MG63 (cell line): ENCODE results near the gene TUBE1. TPM values are rescaled to one million over a fixed set of nuclear protein-coding genes. Genes with fewer than 3 reads are reported as not detected.
A peak's percentile ranks its signal among the peaks of the same experiment; 100 is the strongest.
"Not testable (repeated sequence)": the region's sequence is repeated elsewhere in the genome, so short reads cannot be mapped to it uniquely, and the experiment has no call there.

Source experiments
- DNase-seq: peaks from one replicate; pipeline ENCODE4 v3.0.0-alpha.2; 2020
- H3K27me3 ChIP-seq: fragments of 250-450 bp; sonication (Bioruptor Pico); 2 replicates; pipeline ENCODE4 v1.5.1; 2020; ENCODE audit warnings: mild to moderate bottlenecking, moderate library complexity
- H3K36me3 ChIP-seq: fragments of 250-450 bp; sonication (Bioruptor Pico); 2 replicates; pipeline ENCODE4 v1.5.1; 2020; ENCODE audit warnings: mild to moderate bottlenecking, moderate library complexity
- H3K4me3 ChIP-seq: fragments of 250-450 bp; sonication (Bioruptor Pico); 2 replicates; pipeline ENCODE4 v1.5.1; 2020; ENCODE audit warnings: mild to moderate bottlenecking, moderate library complexity
- H3K9me3 ChIP-seq: fragments of 250-450 bp; sonication (Bioruptor Pico); 2 replicates; pipeline ENCODE4 v1.5.1; 2020; ENCODE audit warnings: mild to moderate bottlenecking, moderate library complexity
- total RNA-seq: library from RNA; depleted of rRNA; stranded (reverse); fragments of >200 nt; shearing (Covaris generic); gene quantifications from 2 replicates; pipeline ENCODE4 v1.2.3, GENCODE V29; 2014; ENCODE audit warnings: low replicate concordance; rRNA removed

The TUBE1 gene
- 23.5 and 57.3 TPM in 2 replicates for total RNA-seq

GRCh38 chr6:112087136-112087911 lies at the start of gene TUBE1, which contains the start of gene FAM229B:
Gene TUBE1, minus strand, starts transcription at chr6:112087482. Its CDS starts 48 bp downstream, at chr6:112087434.
Gene FAM229B, plus strand, starts transcription at chr6:112087591. Its CDS starts 11,693 bp downstream, at chr6:112099284.
- no peaks in the 10 kb centered on the region for H3K9me3 ChIP-seq
- no peaks in the 10 kb centered on the region for H3K27me3 ChIP-seq
- peaks cover 19% of the 10 kb centered on the region for H3K36me3 ChIP-seq
- peak within 1 kb of the TSS; percentile 87 for H3K4me3 ChIP-seq
- peak; percentile 97 for DNase-seq

GRCh38 chr6:112130878-112131277 lies 43.6 kb upstream of the TUBE1 start:
- no peaks in the 10 kb centered on the region for H3K27me3 ChIP-seq
- no peak for DNase-seq
- H3K36me3 ChIP-seq: peaks cover 10% of the 10 kb centered on the region
- no peak overlapping the region for H3K4me3 ChIP-seq
- no peaks in the 10 kb centered on the region for H3K9me3 ChIP-seq

GRCh38 chr6:112128208-112128607 lies 40.9 kb upstream of the TUBE1 start:
- no peak for DNase-seq
- Histone ChIP-seq H3K36me3 (peaks cover 10% of the 10 kb centered on the region), H3K27me3 (no peaks in the 10 kb centered on the region), H3K4me3 (no peak overlapping the region), H3K9me3 (no peaks in the 10 kb centered on the region)

- H3K27me3 ChIP-seq: no peaks in the 10 kb centered on the region
- no peak for DNase-seq
Measured at GRCh38 chr6:112123982-112124381, 36.7 kb upstream of the TUBE1 start.

GRCh38 chr6:112122756-112123155 lies 35.5 kb upstream of the TUBE1 start:
- peaks cover 28% of the 10 kb centered on the region for H3K36me3 ChIP-seq
- H3K9me3 ChIP-seq: no peaks in the 10 kb centered on the region
- H3K27me3 ChIP-seq: no peaks in the 10 kb centered on the region
- H3K4me3 ChIP-seq: no peak overlapping the region
- DNase-seq: no peak

More at GRCh38 chr6:112123982-112124381, 36.7 kb upstream of the TUBE1 start:
- H3K36me3 ChIP-seq: peaks cover 22% of the 10 kb centered on the region
- H3K9me3 ChIP-seq: no peaks in the 10 kb centered on the region
- no peak overlapping the region for H3K4me3 ChIP-seq

- Histone ChIP-seq H3K9me3 (no peaks in the 10 kb centered on the region), H3K27me3 (no peaks in the 10 kb centered on the region), H3K36me3 (peaks cover 44% of the 10 kb centered on the region), H3K4me3 (no peak overlapping the region)
- no peak for DNase-seq
Measured at GRCh38 chr6:112118034-112118433, 30.8 kb upstream of the TUBE1 start.

- H3K4me3 ChIP-seq: no peak overlapping the region
- H3K27me3 ChIP-seq: no peaks in the 10 kb centered on the region
- DNase-seq: no peak
- H3K9me3 ChIP-seq: no peaks in the 10 kb centered on the region
- H3K36me3 ChIP-seq: peaks cover 44% of the 10 kb centered on the region
Measured at GRCh38 chr6:112117554-112117953, 30.3 kb upstream of the TUBE1 start.

GRCh38 chr6:112116221-112116620 lies 28.9 kb upstream of the TUBE1 start:
- no peaks in the 10 kb centered on the region for H3K9me3 ChIP-seq
- H3K27me3 ChIP-seq: no peaks in the 10 kb centered on the region
- no peak for DNase-seq
- H3K4me3 ChIP-seq: no peak overlapping the region
- H3K36me3 ChIP-seq: peaks cover 37% of the 10 kb centered on the region

- Histone ChIP-seq H3K27me3 (no peaks in the 10 kb centered on the region), H3K9me3 (no peaks in the 10 kb centered on the region), H3K36me3 (peaks cover 29% of the 10 kb centered on the region), H3K4me3 (no peak overlapping the region)
- no peak for DNase-seq
Measured at GRCh38 chr6:112114577-112115223, 27.4 kb upstream of the TUBE1 start.

GRCh38 chr6:112113918-112114317 lies 26.6 kb upstream of the TUBE1 start:
- DNase-seq: no peak
- Histone ChIP-seq H3K4me3 (no peak overlapping the region), H3K36me3 (peaks cover 26% of the 10 kb centered on the region), H3K27me3 (no peaks in the 10 kb centered on the region), H3K9me3 (no peaks in the 10 kb centered on the region)

- no peaks in the 10 kb centered on the region for H3K27me3 ChIP-seq
- no peak overlapping the region for H3K4me3 ChIP-seq
- peaks cover 21% of the 10 kb centered on the region for H3K36me3 ChIP-seq
- H3K9me3 ChIP-seq: no peaks in the 10 kb centered on the region
- DNase-seq: no peak
Measured at GRCh38 chr6:112113431-112113830, 26.1 kb upstream of the TUBE1 start.

- H3K9me3 ChIP-seq: no peaks in the 10 kb centered on the region
- H3K36me3 ChIP-seq: peaks cover 13% of the 10 kb centered on the region; the same call in 1 of the 2 replicates
- no peaks in the 10 kb centered on the region for H3K27me3 ChIP-seq
- DNase-seq: no peak
- H3K4me3 ChIP-seq: no peak overlapping the region
Measured at GRCh38 chr6:112109262-112109661, 22.0 kb upstream of the TUBE1 start.

GRCh38 chr6:112106562-112106961 lies 19.3 kb upstream of the TUBE1 start:
- Histone ChIP-seq H3K9me3 (no peaks in the 10 kb centered on the region), H3K27me3 (no peaks in the 10 kb centered on the region), H3K4me3 (no peak overlapping the region), H3K36me3 (peaks cover 3% of the 10 kb centered on the region; the same call in 1 of the 2 replicates)
- DNase-seq: no peak

GRCh38 chr6:112106026-112106425 lies 18.7 kb upstream of the TUBE1 start:
- not testable (repeated sequence) for H3K36me3 ChIP-seq, H3K4me3 ChIP-seq, DNase-seq, H3K9me3 ChIP-seq, H3K27me3 ChIP-seq

- Histone ChIP-seq H3K4me3 (no peak overlapping the region), H3K9me3 (no peaks in the 10 kb centered on the region), H3K27me3 (no peaks in the 10 kb centered on the region), H3K36me3 (no peaks in the 10 kb centered on the region)
- no peak for DNase-seq
Measured at GRCh38 chr6:112100561-112100960, 13.3 kb upstream of the TUBE1 start.

GRCh38 chr6:112096901-112097300 lies 9.6 kb upstream of the TUBE1 start:
- DNase-seq: no peak
- Histone ChIP-seq H3K9me3 (no peaks in the 10 kb centered on the region), H3K36me3 (no peaks in the 10 kb centered on the region), H3K27me3 (no peaks in the 10 kb centered on the region), H3K4me3 (no peak overlapping the region)

- no peak for DNase-seq
- Histone ChIP-seq H3K27me3 (no peaks in the 10 kb centered on the region), H3K36me3 (peaks cover 19% of the 10 kb centered on the region), H3K4me3 (peak overlapping the region; percentile 87), H3K9me3 (no peaks in the 10 kb centered on the region)
Measured at GRCh38 chr6:112087916-112088315, 634 bp upstream of the TUBE1 start.

- no peak for DNase-seq
- Histone ChIP-seq H3K36me3 (peaks cover 19% of the 10 kb centered on the region), H3K27me3 (no peaks in the 10 kb centered on the region), H3K9me3 (no peaks in the 10 kb centered on the region), H3K4me3 (peak overlapping the region; percentile 87)
Measured at GRCh38 chr6:112086744-112087135, 542 bp downstream of the TUBE1 start.
